Anterior cingulate cortex (tissue), 58 donors: ENCODE measurements around the gene LMAN2.
"Not testable (repeated sequence)": the region's sequence is repeated elsewhere in the genome, so short reads cannot be mapped to it uniquely, and the experiment has no call there.

ENCODE experiments used
- DNase-seq, 58 donors: peaks; one replicate each; lab custom pipeline; 2025; lab: John Stamatoyannopoulos, UW

Gene LMAN2

DNA sequence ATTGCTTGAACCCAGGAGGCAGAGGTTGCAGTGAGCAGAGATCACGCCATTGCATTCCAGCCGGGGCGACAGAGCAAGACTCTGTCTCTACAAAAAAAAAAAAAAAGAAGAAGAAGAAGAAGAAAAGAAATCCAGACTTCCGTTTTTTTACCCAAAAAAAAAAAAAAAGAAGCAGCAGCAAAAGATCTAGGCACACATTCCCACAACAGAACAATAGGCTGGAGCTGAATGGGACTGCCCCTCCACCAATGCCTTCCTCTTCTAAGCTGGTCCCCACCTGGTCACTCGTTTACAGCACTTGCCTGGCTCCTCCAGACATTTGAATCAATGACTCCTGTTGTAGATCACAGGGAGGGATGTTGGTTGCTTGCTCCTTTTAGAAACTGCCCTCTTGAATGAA, 1.6 kb upstream of the LMAN2 start:
- DNase-seq: no peak

DNA sequence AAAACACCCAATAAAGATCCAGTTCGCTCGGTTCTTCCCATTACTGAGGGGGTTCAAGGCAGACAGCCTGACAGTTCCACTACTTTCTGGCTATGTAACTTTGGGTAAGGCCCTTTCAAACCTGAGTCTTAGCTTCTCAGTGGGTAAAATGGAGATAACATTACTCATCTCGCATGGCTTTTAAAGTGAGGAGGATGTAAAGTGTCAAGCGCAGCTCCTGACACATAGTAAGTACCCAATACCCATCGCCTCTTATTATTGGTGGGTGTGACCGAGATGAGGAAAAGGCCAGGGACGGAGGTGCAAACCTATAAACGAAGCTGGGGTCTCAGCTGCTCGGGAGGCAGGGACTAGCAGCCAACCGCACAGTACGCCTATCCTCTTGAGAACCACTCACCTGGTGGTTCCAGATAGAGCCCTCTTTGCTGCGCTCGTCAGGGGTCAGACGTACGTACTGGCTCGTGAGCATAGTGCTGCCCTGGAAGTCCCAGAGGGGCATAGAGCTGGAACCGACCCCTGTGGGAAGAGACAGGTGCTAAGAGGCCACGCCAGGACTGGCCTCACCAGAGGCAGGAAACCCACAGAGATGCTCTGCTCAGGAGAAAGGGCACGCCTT, 584 bp downstream of the LMAN2 start:
- DNase-seq: no peak

DNA sequence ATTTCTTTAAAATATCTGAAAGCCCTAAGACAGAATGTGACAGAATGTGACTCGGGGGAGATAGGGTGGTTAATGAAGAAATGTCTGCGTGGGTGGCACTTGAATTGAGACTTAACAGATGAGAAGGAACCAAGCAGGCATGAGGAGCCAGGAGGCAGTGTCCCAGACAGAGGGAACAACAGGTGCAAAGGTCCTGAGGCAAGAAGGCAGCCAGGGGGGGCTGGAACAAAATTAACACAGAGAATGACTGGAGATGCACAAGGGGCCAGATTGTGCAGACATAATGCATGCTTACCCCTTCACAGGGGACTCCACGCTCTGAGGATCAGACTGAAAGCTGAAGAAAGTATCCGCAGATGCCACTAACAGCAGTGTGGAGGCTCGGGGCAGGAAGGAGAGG, 1.7 kb downstream of the LMAN2 start:
- no peak for DNase-seq

DNA sequence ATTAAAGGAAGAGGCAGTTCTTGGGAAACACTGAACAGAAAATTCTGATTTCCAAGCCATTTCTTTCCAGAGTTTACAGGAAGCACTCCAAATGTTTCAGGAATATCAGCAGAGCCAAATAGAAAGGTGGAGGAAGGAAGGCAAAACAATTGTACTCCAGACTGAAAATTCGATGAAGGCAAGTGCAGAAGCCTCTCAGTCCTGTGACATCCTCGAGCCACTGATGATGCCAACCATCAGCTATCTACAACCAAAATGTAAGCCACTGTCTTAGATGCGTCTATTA, 2.2 kb downstream of the LMAN2 start:
- DNase-seq: no peak

DNA sequence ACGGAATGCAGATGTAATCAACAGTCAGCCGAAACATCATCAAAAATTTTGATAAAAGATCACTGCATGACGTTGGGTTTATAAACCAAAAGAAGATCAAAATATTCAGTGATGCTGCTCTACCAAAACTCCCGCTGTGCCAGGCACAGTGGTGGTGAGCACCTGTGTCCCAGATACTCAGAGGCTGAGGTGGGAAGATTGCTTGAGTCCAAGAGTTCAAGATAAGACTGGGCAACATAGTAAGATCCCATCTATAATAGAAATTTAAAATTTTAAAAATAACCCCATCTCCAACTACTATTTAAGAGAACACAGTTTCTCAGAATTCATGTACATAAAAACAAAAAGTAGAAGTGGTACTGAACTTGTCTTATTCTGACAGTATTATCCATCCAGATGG, 3.8 kb downstream of the LMAN2 start:
- DNase-seq: no peak

DNA sequence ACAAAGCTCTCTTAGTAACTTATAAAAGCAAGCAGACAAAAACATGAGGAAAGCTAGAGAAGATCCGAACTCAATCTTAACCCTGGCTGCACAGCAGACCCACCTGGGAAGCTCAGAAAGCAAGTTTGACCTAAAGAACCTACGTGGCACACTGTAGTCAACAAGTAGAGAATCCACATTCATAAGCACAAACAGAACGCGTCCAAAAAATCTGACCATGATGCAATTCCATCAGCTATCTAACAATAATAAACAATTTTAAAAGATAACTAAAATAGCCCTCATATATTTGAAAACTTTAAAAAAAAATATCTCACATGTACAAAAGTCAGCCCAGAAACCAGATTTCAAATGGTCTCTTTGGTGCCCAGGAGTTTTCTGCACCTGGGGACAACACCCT, 4.6 kb downstream of the LMAN2 start:
- no peak for DNase-seq

DNA sequence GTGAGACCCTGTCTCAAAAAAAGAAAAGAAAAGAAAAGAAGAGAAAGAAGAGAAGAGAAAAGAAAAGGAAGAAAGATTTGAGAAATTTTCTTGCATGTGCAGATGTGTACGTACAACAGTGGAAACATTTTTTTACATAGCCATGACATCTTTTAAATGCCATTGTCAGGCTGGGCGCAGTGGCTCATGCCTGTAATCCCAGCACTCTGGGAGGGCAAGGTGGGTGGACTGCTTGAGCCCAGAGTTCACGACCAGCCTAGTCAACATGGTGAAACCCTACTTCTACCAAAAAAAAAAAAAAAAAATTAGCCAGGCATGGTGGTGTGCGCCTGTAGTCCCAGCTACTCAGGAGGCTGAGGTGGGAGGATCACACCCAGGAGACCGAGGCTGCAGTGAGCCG, 6.6 kb downstream of the LMAN2 start:
- no peak for DNase-seq

DNA sequence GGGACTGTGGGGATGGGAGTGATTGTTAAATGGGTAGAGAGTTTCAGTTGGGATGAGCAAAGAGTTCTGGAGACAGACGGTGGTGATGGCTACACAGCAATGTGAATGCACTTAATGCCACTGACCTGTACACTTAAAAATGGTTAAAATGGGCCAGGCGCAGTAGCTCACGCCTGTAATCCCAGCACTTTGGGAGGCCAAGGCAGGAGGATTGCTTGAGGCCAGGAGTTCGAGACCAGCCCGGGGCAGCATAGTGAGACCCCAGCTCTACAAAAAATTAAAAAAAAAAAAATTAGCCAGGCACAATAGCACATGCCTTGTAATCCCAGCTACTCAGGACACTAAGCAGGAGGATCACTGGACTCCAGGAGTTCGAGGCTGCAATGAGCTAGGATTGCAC, 7.7 kb downstream of the LMAN2 start:
- no peak for DNase-seq

DNA sequence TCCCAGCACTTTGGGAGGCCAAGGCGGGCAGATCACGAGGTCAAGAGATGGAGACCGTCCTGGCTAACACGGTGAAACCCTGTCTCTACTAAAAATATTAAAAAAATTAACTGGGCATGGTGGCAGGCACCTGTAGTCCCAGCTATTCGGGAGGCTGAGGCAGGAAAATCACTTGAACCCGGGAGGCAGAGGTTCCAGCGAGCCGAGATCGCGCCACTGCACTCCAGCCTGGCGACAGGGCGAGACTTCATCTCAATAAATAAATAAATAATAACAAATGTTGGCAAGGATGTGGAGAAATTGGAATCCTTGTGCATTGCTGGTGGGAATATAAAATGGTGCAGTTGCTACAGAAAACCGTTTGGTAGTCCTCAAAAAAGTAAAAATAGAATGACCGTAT, 8.5 kb downstream of the LMAN2 start:
- DNase-seq: not testable (repeated sequence)

DNA sequence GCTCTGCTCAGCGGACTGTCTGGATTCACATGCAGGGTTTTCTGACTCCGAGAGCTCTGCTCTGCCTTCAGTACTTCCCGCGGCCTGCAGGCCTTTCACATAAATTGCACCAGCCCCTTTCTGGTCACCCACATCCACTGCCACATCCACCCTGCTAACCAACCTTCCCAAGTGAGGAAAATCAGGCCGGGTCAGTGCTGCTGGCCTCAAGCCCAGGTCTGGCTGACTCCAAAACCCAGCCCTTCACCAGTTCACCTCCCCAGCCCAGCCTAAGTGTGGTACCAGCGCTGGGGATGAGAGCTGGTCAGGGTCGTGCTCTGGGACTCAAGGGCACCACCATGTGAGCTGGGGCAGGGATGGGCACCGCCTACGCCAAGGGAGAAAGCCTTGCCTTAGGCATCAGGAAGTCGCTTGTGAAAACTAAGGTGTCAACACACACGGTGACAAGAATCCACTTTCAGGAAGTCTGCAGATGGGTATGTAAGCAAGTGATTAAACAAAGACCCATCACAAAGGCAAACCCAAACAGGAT, 12.3 kb downstream of the LMAN2 start:
- DNase-seq: no peak

DNA sequence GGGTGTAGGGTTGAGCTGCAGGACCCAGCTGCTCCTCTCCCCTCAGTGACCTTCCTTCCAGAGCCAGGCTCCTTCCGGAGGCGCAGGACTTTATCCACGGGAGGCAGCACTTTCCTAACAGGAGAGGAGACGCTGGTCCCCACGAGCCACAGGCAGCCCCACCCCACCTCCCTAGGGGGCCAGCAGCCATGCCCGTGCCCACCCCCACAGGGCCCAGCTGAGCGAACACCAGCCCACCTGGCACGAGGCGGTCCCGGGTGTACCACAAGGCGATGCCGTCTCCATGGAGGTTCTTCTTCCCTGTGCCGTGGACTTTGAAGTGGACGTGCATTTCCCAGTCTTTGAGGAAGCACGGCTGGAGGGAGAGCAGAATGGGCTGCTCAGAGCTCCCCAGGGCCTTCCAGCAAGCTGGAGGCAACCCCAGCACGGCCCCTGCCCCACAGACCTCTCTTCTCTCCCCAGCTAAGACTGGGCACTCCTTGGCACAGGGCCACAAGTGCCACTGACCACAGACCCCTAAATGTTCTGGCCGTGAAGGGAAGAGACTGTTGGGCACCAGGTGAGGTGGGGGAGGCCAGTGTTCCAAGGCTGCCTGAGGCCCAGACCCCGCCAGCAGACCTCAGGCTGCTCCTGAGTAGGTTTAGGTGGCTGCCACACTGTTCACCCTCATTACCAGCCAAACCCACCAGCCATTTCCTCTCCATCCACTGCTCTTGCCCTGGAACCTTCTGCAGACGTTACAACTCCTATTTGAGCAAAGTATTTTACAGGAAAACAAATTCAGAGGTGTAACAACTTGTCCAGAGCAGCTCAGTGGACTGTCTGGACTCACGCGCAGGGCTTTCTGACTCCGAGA, 13.0 kb downstream of the LMAN2 start:
- DNase-seq: no peak

DNA sequence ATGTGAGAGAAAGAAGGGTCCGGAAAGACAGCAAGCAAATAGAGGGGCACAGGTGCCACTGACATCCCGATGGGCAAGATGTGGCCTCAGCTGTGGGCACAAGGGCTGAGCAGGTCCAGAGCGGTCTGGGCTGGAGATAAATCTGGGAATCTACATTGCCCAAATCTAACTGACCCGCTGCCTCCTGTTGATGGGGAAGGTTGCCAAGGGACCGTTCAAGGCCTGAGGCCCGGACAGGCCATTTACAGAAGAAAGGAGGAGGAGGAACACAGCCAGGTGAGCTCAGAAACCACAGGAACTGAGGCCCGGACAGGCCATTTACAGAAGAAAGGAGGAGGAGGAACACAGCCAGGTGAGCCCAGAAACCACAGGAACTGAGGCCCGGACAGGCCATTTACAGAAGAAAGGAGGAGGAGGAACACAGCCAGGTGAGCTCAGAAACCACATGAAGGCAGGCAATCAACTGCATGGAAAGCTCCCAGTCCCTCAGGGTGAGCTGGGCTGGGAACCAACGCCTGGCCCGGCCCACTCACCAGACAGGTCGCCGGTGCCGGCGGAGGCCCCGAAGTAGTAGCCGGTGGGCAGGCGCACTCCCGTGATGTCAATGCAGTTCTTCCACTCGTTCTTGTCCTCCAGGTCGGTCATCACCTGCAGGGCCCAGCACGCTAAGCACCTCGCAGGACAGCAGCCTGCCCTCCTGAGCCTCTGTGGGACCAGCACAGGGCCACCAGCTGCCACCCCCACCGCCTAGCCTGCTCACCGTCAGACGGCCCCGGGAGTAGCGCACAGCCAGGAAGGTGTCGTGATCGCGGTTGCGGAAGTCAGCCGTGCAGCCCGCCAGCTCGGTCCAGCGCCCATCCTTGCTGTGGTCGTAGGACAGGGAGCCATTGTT, 14.6 kb downstream of the LMAN2 start:
- no peak for DNase-seq

DNA sequence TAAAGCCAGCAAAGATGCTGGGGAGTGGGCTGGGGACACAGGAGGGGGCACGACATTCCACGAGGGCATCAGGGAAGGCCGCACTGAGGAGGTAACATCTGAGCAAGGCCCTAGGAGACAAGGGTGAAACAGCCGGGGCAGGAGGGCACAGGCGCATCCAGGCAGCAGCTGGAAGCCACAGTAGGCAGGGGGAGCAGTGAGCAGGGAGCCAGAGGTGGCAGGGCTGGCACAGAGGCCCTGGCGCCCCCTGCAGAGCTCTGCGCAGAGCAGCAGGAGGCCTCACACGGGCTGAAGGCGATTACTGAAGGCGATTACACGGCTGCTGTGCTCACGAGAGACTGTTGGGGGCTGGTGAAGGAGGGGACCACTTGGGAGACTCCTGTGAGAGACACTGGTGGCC, 15.4 kb downstream of the LMAN2 start:
- DNase-seq: no peak

DNA sequence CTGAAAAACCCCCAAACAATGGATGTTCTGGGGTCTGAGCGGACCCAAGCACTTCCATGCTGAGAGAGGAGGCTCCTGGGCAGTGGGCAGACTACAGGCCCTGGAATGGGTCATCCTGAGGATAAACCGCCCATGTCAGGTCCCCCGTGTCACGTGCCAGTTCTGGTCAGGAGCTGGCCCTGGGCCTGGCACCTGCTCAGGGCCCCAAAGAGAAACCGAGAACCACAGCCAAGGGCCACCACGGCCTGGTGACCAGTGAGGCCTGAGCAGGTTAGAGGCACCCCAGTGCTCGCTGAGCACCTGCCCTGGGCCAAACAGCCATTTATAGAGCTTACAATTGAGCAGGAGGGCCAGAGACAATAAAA, 15.8 kb downstream of the LMAN2 start:
- DNase-seq: no peak

DNA sequence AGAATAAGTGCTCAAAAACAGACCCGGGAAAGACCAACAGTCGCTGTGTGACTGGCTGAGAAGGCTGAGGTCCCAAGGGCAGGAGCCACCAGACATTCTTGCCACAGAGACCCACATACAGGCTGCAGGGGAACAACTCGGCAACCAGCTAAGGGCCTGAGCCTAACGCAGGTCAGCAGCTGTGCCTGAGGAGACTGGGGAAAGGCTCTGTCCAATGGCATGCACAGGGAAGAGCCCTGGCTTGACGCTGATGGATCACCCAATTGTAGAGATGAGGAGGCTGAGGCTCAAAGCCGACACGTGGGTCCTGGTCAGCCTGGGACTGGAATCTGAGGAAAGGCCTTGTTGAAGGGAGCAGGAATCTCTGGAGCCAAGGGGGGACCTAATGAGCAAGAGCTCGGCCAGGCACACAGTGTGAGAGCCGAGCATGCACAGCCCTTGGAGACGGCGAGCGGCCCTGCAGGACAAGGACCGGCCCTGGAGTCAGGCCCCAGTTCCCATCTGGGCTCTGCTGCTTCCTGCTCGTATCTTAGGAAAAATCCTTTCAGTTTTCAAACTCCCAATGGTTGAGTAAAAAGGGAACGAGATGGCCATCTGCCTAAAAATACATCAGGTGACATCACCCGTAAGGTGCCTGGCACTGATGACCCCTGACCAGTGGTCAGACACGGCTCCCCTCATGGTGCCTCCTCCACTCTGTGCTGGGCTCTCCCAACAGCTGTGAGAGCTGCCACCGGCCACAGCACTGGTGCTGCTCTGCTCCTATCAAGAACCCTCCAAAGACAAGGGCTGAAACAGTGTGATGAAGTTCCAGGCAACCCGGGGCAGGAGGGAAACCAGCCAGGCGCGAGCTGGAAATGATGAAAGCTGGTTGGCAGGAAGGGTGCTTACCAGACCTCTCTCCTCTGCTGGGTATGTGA, 16.4 kb downstream of the LMAN2 start:
- no peak for DNase-seq

DNA sequence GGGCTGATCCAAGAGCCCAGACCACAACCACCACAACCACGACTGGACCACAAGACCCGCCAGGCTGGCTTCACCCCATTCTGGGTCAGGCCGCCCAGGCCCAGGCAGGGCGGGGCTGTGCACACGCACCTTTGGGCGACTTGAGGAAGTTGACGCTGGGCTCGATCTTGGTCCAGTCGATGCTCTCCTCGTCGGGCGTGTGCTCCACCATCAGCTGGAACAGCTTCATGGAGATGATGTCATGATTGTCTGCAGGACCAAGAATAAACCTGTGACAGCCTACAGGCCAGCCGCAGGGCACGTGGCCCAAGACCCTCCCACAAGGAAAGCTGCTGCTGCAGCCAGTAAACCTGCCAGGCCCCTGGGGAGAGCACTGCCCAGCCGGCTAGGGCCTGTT, 17.3 kb downstream of the LMAN2 start:
- DNase-seq: no peak

DNA sequence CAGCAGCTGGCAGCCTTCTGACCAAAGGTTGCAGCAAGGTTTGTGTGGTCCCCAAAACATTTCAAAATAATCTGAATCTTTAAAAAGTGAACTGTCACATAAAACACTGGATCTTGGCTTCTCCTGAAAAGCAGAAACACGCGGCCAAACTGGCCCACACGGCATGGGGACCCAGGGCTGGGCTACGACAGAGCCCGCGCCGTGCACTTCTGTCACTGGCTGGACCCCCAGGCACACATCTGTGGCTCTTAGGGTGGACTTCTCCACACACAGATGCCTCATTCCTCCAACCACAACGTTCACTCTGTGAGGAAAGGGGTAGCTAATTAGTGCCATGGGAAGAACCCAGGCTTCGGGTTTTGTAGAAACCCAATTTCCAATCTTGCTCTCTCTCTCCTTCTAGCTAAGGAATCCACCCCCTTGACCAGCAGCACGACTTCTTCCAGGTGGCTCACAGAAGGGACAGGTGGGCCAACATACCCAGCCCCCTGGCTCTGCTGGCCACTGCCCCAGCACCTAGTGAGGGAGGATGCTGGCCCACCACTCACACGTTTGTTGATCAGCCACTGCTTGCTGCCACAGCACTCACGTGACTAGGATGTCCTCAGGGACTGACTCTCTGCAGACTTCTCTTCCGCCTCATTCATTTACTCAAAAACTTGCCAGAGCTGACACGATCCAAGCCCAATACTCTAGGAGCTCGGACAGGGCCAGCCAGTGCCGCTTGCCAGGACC, 17.9 kb downstream of the LMAN2 start:
- DNase-seq: no peak

DNA sequence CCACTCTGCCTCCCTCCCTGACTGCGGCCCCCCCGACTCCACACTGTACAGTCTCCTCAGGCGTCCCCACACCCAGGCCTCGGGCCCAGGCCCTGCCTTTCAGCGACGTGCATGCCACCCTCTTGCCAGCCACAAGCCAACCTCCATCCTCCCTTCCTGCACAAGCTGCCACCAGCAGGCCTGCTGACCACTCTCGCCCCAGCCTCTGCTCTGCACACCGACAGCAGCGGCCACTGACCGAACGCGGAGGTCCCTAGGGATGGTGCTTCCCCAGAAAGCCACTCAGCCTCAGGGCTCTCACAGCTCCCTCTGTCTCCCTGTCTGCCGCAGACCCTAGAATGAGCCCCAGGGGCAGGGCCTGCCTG, 18.6 kb downstream of the LMAN2 start:
- no peak for DNase-seq

DNA sequence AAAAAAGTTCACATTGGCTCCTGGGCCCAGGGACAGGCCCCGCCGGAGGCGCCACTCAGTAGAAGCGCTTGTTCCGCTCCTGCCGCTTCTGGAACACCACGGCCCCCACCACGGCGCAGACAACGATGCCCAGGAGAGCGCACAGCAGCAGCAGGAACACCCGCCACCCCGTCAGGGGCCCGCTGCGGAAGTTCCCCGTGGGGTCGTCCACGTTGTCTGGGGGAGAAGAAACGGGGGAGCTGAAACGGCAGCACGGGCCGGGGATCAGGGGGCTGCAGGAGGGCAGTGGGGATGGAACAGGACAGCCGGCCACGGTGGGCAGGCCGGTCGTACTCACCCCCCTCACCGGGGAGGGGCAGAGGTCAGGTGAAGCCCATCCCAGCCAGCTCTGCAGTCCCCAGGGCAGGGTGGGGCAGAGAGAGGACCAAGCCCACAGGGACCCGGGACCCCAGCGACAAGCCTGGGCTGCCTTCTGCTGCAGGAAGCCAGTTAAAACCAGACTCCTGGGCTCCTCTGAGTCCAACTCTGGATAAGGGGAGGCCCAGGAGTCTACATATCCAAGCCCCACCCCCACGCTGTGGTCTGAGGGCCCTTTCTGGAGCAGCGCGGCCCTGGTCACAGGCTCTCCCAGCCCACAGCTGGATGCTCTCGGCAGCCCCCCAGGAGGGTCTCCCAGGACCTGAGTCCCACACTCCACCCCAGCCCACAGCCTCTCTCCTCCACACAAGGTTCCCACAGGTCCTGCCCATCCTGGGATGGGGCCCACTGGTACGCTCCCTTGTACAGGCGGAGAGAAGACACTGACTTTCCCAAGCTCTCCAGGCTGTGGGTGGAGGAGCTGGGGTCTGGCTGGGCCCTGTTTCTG, 19.2 kb downstream of the LMAN2 start:
- no peak for DNase-seq
